ENCODE results near the gene EGFLAM. TPM values are rescaled to one million over a fixed set of nuclear protein-coding genes. Genes with fewer than 3 reads are reported as not detected.
A peak's percentile ranks its signal among the peaks of the same experiment; 100 is the strongest.

EGFLAM gene
- total and polyA plus RNA-seq, 2 experiments from 2014 or later: 0.24 to 1.9 TPM

DNA sequence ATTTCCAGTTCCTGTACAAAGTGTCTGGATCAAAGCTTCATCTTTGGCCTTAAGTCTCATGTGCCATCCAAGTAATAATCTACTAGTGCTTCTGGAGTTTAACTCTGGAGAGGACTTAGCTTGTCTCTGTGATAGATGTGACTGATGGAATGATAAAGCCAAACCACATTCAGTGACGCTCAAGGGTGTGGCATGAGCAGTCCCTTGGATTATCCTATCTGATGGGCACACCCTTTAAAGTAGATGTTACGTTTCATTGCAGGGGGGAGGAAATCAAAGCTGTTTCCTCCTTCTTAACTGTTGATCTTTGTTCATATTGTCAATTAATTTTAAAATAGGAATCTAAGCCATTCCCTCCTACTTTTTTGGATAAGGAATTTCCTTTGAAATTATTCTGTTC lies 8.5 kb upstream of the EGFLAM start:
- Histone ChIP-seq H3K36me3 (ENCODE audit: insufficient read depth) (no peaks in the 10 kb centered on the region), H3K9me2 (ENCODE audit: insufficient read depth) (no peaks in the 10 kb centered on the region), H3F3A (replicated peaks; ENCODE audit: low read depth) (no peaks in the 10 kb centered on the region), H3K4me2 (no peak overlapping the region), H2AFZ (no peak overlapping the region), H3K27me3 (ENCODE audit: insufficient read depth) (peaks cover 9% of the 10 kb centered on the region), H4K20me1 (replicated peaks; ENCODE audit: insufficient read depth) (no peaks in the 10 kb centered on the region), H3K79me2 (replicated peaks; ENCODE audit: insufficient read depth) (no peaks in the 10 kb centered on the region), H3K27ac (ENCODE audit: low read depth) (no peak overlapping the region), H3K4me1 (ENCODE audit: insufficient read depth) (no peaks in the 10 kb centered on the region), H3K4me3 (no peak overlapping the region)
- no peaks in the 10 kb centered on the region for H3K4me1 Mint-ChIP-seq
- H3K27ac Mint-ChIP-seq: no peak overlapping the region
- H3K27me3 Mint-ChIP-seq (ENCODE audit: insufficient read depth, low read depth, poor library complexity): peaks cover 4% of the 10 kb centered on the region
- ATAC-seq (no peak), DNase-seq (ENCODE audit: low spot score) (no peak)
- no peak for TF ChIP-seq STAT1 (IDR thresholded peaks at IDR 0.05; ENCODE audit: unreplicated experiment)
- no peak for TF ChIP-seq NANOG (IDR thresholded peaks at IDR 0.05; ENCODE audit: borderline replicate concordance)
- no peak for TF ChIP-seq EZH2 (IDR thresholded peaks at IDR 0.05; ENCODE audit: low read depth, unreplicated experiment)
- no peak for TF ChIP-seq ZNF114 (CRISPR knock-in tag; IDR thresholded peaks at IDR 0.05)
- TF ChIP-seq, protein P1, sequence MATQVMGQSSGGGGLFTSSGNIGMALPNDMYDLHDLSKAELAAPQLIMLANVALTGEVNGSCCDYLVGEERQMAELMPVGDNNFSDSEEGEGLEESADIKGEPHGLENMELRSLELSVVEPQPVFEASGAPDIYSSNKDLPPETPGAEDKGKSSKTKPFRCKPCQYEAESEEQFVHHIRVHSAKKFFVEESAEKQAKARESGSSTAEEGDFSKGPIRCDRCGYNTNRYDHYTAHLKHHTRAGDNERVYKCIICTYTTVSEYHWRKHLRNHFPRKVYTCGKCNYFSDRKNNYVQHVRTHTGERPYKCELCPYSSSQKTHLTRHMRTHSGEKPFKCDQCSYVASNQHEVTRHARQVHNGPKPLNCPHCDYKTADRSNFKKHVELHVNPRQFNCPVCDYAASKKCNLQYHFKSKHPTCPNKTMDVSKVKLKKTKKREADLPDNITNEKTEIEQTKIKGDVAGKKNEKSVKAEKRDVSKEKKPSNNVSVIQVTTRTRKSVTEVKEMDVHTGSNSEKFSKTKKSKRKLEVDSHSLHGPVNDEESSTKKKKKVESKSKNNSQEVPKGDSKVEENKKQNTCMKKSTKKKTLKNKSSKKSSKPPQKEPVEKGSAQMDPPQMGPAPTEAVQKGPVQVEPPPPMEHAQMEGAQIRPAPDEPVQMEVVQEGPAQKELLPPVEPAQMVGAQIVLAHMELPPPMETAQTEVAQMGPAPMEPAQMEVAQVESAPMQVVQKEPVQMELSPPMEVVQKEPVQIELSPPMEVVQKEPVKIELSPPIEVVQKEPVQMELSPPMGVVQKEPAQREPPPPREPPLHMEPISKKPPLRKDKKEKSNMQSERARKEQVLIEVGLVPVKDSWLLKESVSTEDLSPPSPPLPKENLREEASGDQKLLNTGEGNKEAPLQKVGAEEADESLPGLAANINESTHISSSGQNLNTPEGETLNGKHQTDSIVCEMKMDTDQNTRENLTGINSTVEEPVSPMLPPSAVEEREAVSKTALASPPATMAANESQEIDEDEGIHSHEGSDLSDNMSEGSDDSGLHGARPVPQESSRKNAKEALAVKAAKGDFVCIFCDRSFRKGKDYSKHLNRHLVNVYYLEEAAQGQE (IDR thresholded peaks at IDR 0.05; ENCODE audit: unreplicated experiment): no peak
- TF ChIP-seq POLR2AphosphoS5 (IDR thresholded peaks at IDR 0.05; ENCODE audit: low read depth): no peak
- TF ChIP-seq, protein P2, sequence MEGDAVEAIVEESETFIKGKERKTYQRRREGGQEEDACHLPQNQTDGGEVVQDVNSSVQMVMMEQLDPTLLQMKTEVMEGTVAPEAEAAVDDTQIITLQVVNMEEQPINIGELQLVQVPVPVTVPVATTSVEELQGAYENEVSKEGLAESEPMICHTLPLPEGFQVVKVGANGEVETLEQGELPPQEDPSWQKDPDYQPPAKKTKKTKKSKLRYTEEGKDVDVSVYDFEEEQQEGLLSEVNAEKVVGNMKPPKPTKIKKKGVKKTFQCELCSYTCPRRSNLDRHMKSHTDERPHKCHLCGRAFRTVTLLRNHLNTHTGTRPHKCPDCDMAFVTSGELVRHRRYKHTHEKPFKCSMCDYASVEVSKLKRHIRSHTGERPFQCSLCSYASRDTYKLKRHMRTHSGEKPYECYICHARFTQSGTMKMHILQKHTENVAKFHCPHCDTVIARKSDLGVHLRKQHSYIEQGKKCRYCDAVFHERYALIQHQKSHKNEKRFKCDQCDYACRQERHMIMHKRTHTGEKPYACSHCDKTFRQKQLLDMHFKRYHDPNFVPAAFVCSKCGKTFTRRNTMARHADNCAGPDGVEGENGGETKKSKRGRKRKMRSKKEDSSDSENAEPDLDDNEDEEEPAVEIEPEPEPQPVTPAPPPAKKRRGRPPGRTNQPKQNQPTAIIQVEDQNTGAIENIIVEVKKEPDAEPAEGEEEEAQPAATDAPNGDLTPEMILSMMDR (conservative IDR thresholded peaks at IDR 0.05; ENCODE audit: low read depth in 2 of 2): no peak
- 0 out of 3 replicates have a peak, but pooled peaks cover 5% of the 10 kb centered on the region for H3K9me3 Mint-ChIP-seq
- no peak overlapping the region for H3K4me3 Mint-ChIP-seq
- no peaks in the 10 kb centered on the region for H3K36me3 Mint-ChIP-seq (ENCODE audit: low read depth)

DNA sequence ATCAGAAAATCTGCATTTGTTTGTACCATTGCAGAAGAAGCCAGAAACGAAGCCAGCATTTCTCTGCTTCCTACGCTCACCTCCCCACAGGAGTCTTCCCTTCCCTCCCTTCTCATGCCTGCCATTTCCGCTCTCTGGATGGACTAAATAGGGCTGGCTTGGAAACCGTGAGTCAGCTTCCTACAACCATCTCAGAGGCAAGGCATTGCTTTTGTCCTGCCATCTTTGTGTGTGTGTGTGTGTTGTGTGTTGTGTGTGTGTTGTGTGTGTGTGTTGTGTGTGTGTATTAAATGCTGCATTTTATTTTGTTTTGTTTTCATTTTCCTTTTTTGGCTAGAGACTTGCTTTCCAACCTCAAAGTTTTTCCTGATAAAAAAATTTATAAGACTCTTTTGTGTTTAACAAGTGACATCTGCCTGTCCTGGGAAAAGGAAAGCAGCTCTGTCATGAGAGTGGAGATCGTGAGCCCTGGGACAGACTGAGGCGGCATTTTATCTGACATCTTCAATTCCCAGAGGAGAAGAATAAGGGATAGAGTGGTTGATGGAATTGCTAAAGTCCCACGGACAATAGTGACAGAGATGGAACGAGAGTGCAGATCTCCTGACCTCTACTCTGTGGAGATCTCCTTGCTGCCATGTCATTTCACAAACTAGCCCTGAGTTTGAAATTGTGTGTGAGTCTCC lies 7.5 kb upstream of the EGFLAM start:
- DNase-seq (ENCODE audit: low spot score): peak; percentile 46
- no peaks in the 10 kb centered on the region for H3K36me3 ChIP-seq (ENCODE audit: insufficient read depth)
- H3K4me1 Mint-ChIP-seq: no peaks in the 10 kb centered on the region
- H3K4me3 ChIP-seq: no peak overlapping the region
- H3K4me3 Mint-ChIP-seq: no peak overlapping the region
- H3K9me2 ChIP-seq (ENCODE audit: insufficient read depth): no peaks in the 10 kb centered on the region
- H4K20me1 ChIP-seq (replicated peaks; ENCODE audit: insufficient read depth): no peaks in the 10 kb centered on the region
- H3K79me2 ChIP-seq (replicated peaks; ENCODE audit: insufficient read depth): no peaks in the 10 kb centered on the region
- H3K27me3 ChIP-seq (ENCODE audit: insufficient read depth): peaks cover 20% of the 10 kb centered on the region
- H3K27ac Mint-ChIP-seq: no peak overlapping the region
- no peaks in the 10 kb centered on the region for H3K4me1 ChIP-seq (ENCODE audit: insufficient read depth)
- H3K36me3 Mint-ChIP-seq (ENCODE audit: low read depth): no peaks in the 10 kb centered on the region
- no peak overlapping the region for H3K4me2 ChIP-seq
- 0 out of 3 replicates have a peak, but pooled peaks cover 5% of the 10 kb centered on the region for H3K9me3 Mint-ChIP-seq
- peak; percentile 25; the same call in 1 of the 3 replicates for ATAC-seq
- TF ChIP-seq JUNB (IDR thresholded peaks at IDR 0.05; ENCODE audit: unreplicated experiment) (no peak), EZH2phosphoT487 (IDR thresholded peaks at IDR 0.05; ENCODE audit: unreplicated experiment) (no peak)
- TF ChIP-seq, protein P3, sequence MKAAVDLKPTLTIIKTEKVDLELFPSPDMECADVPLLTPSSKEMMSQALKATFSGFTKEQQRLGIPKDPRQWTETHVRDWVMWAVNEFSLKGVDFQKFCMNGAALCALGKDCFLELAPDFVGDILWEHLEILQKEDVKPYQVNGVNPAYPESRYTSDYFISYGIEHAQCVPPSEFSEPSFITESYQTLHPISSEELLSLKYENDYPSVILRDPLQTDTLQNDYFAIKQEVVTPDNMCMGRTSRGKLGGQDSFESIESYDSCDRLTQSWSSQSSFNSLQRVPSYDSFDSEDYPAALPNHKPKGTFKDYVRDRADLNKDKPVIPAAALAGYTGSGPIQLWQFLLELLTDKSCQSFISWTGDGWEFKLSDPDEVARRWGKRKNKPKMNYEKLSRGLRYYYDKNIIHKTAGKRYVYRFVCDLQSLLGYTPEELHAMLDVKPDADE (IDR thresholded peaks at IDR 0.05): no peak
- no peaks in the 10 kb centered on the region for H3F3A ChIP-seq (replicated peaks; ENCODE audit: low read depth)
- 0 out of 2 replicates have a peak overlapping the region, but pooled peaks have one; percentile 25 for H2AFZ ChIP-seq
- H3K27ac ChIP-seq (ENCODE audit: low read depth): no peak overlapping the region
- peaks cover 11% of the 10 kb centered on the region for H3K27me3 Mint-ChIP-seq (ENCODE audit: insufficient read depth, low read depth, poor library complexity)

All from GM23338 (cell line).